Neural cell (in vitro differentiated cells): Measurements from ENCODE around the gene TNFRSF19.

ENCODE experiments used
- EZH2 ChIP-seq: fragments of 200-600, 300-800 bp; shearing (Covaris generic), sonication (generic); IDR thresholded peaks from 2 replicates; pipeline ENCODE4 v1.6.1; 2014; ENCODE audit warnings: antibody characterized with exemption, low read length, borderline replicate concordance, mild to moderate bottlenecking; ENCODE audit not compliant: insufficient read depth, poor library complexity, severe bottlenecking
- RAD21 ChIP-seq: fragments of 450-650 bp; conservative IDR thresholded peaks from 2 replicates; pipeline ENCODE4 v1.6.1; 2014; ENCODE audit warnings: antibody characterized with exemption, mild to moderate bottlenecking, moderate library complexity
- SMC3 ChIP-seq: fragments of 450-650 bp; conservative IDR thresholded peaks from 2 replicates; pipeline ENCODE4 v1.6.1; 2014; ENCODE audit warnings: antibody characterized with exemption, mild to moderate bottlenecking, moderate library complexity; ENCODE audit not compliant: poor library complexity
- TF ChIP-seq, protein P1 (sequence below): fragments of 450-650 bp; IDR thresholded peaks from 2 replicates; pipeline ENCODE4 v1.5.1; 2014; ENCODE audit warnings: antibody characterized with exemption, mild to moderate bottlenecking, moderate library complexity; ENCODE audit not compliant: poor library complexity, severe bottlenecking

DNA sequence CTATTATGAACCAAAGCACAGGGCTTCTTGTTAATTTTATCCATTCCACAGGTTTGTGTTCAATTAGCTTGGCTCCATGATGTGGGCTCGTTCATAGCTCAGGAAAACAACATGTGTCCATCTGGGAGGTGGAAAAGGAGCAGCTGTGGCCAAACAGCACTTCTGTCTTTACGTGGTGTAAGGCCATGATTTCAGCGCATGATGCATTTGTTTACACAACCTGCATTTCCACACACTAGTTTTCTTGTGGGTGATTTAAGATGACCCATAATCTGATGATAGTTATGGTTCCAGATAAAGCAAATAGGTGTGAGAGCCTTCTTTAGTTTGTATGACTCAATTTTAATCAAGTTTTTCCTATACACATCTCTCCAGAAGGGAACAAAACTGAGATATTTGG, 101.7 kb downstream of the TNFRSF19 start:
- TF ChIP-seq SMC3 (no peak), RAD21 (no peak), EZH2 (no peak)
- TF ChIP-seq, protein P1, sequence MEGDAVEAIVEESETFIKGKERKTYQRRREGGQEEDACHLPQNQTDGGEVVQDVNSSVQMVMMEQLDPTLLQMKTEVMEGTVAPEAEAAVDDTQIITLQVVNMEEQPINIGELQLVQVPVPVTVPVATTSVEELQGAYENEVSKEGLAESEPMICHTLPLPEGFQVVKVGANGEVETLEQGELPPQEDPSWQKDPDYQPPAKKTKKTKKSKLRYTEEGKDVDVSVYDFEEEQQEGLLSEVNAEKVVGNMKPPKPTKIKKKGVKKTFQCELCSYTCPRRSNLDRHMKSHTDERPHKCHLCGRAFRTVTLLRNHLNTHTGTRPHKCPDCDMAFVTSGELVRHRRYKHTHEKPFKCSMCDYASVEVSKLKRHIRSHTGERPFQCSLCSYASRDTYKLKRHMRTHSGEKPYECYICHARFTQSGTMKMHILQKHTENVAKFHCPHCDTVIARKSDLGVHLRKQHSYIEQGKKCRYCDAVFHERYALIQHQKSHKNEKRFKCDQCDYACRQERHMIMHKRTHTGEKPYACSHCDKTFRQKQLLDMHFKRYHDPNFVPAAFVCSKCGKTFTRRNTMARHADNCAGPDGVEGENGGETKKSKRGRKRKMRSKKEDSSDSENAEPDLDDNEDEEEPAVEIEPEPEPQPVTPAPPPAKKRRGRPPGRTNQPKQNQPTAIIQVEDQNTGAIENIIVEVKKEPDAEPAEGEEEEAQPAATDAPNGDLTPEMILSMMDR = no peak
